Measurements from ENCODE around the gene SCNN1B.

The SCNN1B gene

DNA sequence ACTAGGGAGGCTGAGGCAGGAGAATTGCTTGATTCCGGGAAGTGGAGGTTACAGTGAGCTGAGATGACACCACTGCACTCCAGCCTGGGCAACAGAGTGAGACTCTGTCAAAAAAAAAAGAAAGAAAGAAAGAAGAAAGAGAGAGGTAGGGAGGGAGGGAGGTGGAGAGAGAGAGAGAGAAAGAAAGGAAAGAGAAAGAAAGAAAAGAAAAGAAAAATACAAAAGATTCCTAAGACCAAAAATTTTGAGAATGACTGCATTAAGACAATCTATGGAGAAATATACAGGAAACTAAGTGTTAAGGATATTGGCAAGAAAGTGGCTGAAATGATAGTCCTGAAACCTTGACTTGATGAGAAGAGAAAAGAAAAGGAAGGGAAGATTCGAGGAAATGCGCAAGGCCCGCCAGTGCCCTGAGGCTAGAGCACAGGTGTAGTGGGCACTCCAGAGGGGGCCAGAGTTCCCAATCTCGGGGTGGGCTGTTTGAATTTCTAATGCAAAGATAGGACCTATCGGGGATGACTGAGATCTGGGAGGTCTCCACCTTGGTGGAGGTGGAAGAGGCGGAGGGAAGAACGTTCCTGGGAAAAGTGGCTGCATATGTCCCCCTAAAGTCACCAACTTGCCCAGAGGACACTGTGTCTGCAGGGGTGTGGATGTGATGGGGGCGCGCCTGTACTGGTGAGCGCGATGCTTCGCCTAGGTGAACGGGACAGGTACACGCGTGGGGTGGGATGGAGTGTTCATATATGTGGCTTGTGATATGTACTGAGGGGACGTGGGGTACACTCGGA is 654 bp upstream of the SCNN1B start:
- Mint-ChIP-seq H3K27me3 (peaks cover 39% of the 10 kb centered on the region), H3K4me3 (no peak overlapping the region), H3K27ac (no peak overlapping the region), H3K9me3 (peaks cover 6% of the 10 kb centered on the region), H3K36me3 (ENCODE audit: low read depth) (no peaks in the 10 kb centered on the region), H3K4me1 (ENCODE audit: low read depth) (no peaks in the 10 kb centered on the region)

GRCh38 chr16:23303685-23304084 is 1.6 kb downstream of the SCNN1B start:
- H3K4me3 Mint-ChIP-seq: no peak overlapping the region
- no peak overlapping the region for H3K27ac Mint-ChIP-seq
- no peaks in the 10 kb centered on the region for H3K4me1 Mint-ChIP-seq (ENCODE audit: low read depth)
- H3K9me3 Mint-ChIP-seq: no peaks in the 10 kb centered on the region
- peaks cover 35% of the 10 kb centered on the region for H3K27me3 Mint-ChIP-seq
- no peaks in the 10 kb centered on the region for H3K36me3 Mint-ChIP-seq (ENCODE audit: low read depth)

DNA sequence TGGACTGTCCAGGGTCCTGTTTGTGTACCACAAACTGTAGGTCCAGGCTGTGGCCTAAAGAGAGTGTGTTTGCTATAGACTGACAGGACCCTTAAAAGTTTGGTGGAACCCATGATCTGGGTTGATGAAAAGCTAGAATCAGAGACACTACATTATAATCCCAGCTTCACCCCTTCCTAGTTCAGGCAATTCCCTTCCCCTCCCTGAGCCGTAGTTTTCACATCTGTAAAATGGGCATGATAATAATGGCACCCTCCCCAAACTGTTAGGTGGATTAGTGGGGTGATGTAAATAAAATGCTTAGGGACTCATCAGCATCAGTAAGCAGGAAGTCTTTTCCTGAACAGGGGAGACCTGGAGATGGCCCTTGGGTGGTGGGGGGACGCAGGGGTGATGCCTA is 2.5 kb downstream of the SCNN1B start:
- H3K9me3 Mint-ChIP-seq: no peaks in the 10 kb centered on the region
- peaks cover 32% of the 10 kb centered on the region for H3K27me3 Mint-ChIP-seq
- H3K36me3 Mint-ChIP-seq (ENCODE audit: low read depth): no peaks in the 10 kb centered on the region
- no peak overlapping the region for H3K4me3 Mint-ChIP-seq
- H3K4me1 Mint-ChIP-seq (ENCODE audit: low read depth): no peaks in the 10 kb centered on the region
- H3K27ac Mint-ChIP-seq: no peak overlapping the region

- H3K4me1 Mint-ChIP-seq (ENCODE audit: low read depth): no peaks in the 10 kb centered on the region
- H3K4me3 Mint-ChIP-seq: no peak overlapping the region
- peaks cover 4% of the 10 kb centered on the region for H3K9me3 Mint-ChIP-seq
- no peaks in the 10 kb centered on the region for H3K36me3 Mint-ChIP-seq (ENCODE audit: low read depth)
- no peak overlapping the region for H3K27ac Mint-ChIP-seq
- peaks cover 24% of the 10 kb centered on the region for H3K27me3 Mint-ChIP-seq
Observed at GRCh38 chr16:23306199-23307100, 4.3 kb downstream of the SCNN1B start.

- Mint-ChIP-seq H3K9me3 (peaks cover 4% of the 10 kb centered on the region), H3K27me3 (peaks cover 6% of the 10 kb centered on the region), H3K27ac (no peak overlapping the region), H3K4me1 (ENCODE audit: low read depth) (no peaks in the 10 kb centered on the region), H3K36me3 (ENCODE audit: low read depth) (no peaks in the 10 kb centered on the region), H3K4me3 (no peak overlapping the region)
Observed at GRCh38 chr16:23310217-23310616, 8.1 kb downstream of the SCNN1B start.

- Mint-ChIP-seq H3K27ac (no peak overlapping the region), H3K27me3 (peaks cover 6% of the 10 kb centered on the region), H3K4me3 (no peak overlapping the region), H3K36me3 (ENCODE audit: low read depth) (no peaks in the 10 kb centered on the region), H3K4me1 (ENCODE audit: low read depth) (no peaks in the 10 kb centered on the region), H3K9me3 (peaks cover 4% of the 10 kb centered on the region)
Observed at GRCh38 chr16:23310744-23311143, 8.6 kb downstream of the SCNN1B start.

DNA sequence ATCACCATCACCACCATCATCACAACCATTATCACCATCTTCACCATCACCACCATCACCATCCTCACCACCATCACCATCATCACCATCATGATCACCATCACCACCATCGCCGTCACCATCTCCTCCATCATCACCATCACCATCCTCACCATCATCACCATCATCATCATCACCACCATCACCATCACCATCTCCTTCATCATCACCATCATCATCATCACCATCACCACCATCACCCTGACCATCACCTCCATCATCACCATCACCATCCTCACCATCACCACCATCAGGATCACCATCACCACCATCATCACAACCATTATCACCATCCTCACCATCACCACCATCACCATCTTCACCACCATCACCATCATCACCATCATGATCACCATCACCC is 14.1 kb downstream of the SCNN1B start:
- Mint-ChIP-seq H3K9me3 (no peaks in the 10 kb centered on the region), H3K36me3 (ENCODE audit: low read depth) (no peaks in the 10 kb centered on the region), H3K27ac (no peak overlapping the region), H3K4me1 (ENCODE audit: low read depth) (no peaks in the 10 kb centered on the region), H3K27me3 (no peaks in the 10 kb centered on the region), H3K4me3 (no peak overlapping the region)

GRCh38 chr16:23316634-23317265 is 14.6 kb downstream of the SCNN1B start:
- Mint-ChIP-seq H3K4me3 (no peak overlapping the region), H3K27me3 (no peaks in the 10 kb centered on the region), H3K36me3 (ENCODE audit: low read depth) (no peaks in the 10 kb centered on the region), H3K9me3 (no peaks in the 10 kb centered on the region), H3K27ac (no peak overlapping the region), H3K4me1 (ENCODE audit: low read depth) (no peaks in the 10 kb centered on the region)

- no peak overlapping the region for H3K27ac Mint-ChIP-seq
- no peak overlapping the region for H3K4me3 Mint-ChIP-seq
- no peaks in the 10 kb centered on the region for H3K36me3 Mint-ChIP-seq (ENCODE audit: low read depth)
- no peaks in the 10 kb centered on the region for H3K4me1 Mint-ChIP-seq (ENCODE audit: low read depth)
- no peaks in the 10 kb centered on the region for H3K9me3 Mint-ChIP-seq
- H3K27me3 Mint-ChIP-seq: no peaks in the 10 kb centered on the region
Observed at GRCh38 chr16:23317266-23317661, 15.2 kb downstream of the SCNN1B start.

DNA sequence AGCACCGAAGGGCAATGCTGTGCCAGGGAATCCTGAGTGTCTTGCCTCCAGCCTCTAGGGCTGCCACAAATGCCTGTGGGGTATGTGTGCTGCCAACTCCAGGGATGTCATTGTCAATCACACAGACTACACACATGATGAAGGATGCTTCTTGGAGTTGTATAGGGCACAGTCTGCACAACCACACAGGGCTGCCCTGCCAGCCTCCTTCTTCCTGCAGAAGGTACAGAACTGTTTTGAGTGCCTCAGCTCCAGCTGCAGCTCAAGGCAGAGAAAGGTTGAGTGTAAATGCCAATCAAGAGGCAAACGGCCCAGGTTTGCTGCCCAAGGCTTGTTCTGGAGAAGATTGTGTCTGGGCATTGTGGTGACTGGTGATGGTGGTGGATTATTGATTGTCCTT is 15.6 kb downstream of the SCNN1B start:
- H3K27me3 Mint-ChIP-seq: no peaks in the 10 kb centered on the region
- no peaks in the 10 kb centered on the region for H3K4me1 Mint-ChIP-seq (ENCODE audit: low read depth)
- no peak overlapping the region for H3K4me3 Mint-ChIP-seq
- H3K9me3 Mint-ChIP-seq: no peaks in the 10 kb centered on the region
- no peak overlapping the region for H3K27ac Mint-ChIP-seq
- no peaks in the 10 kb centered on the region for H3K36me3 Mint-ChIP-seq (ENCODE audit: low read depth)

GRCh38 chr16:23318639-23319038 is 16.5 kb downstream of the SCNN1B start:
- no peaks in the 10 kb centered on the region for H3K36me3 Mint-ChIP-seq (ENCODE audit: low read depth)
- H3K4me3 Mint-ChIP-seq: no peak overlapping the region
- H3K27ac Mint-ChIP-seq: no peak overlapping the region
- peaks cover 8% of the 10 kb centered on the region for H3K4me1 Mint-ChIP-seq (ENCODE audit: low read depth)
- no peaks in the 10 kb centered on the region for H3K9me3 Mint-ChIP-seq
- no peaks in the 10 kb centered on the region for H3K27me3 Mint-ChIP-seq

DNA sequence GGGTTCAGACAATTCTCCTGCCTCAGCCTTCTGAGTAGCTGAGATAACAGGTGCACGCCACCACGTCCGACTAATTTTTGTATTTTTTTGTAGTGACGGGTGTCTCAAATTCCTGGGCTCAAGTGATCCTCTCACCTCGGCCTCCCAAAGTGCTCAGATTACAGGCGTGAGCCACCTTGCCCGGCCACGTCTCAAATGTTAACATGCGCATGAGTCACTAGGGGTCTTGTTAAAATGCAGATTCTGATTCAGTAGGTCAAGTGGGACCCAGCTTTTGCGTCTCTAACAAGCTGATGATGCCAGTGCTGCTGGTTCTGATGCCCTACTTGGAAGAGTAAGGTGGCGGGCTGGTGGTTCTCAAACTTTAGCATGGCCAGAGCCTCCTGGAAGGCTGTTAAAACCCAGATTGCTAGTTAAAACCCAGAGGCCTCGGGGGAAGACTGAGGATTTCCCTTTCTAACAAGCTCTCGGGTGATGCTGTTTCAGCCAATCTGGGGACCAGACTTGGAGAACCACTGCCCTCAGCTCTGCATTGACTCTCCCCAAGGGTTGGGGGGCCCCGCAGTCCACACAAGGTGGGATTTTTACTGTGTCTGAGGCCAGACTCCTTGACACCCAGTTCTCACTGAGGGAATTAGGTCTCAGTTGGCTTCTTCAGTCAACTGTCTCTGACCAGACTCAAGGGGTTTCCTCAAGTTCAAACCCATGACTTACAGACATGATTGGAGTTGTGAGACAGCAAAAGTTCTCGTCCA is 17.9 kb downstream of the SCNN1B start:
- Mint-ChIP-seq H3K4me3 (no peak overlapping the region), H3K27me3 (peaks cover 3% of the 10 kb centered on the region), H3K27ac (no peak overlapping the region), H3K9me3 (no peaks in the 10 kb centered on the region), H3K4me1 (ENCODE audit: low read depth) (peaks cover 11% of the 10 kb centered on the region), H3K36me3 (ENCODE audit: low read depth) (no peaks in the 10 kb centered on the region)

GRCh38 chr16:23320693-23321092 is 18.6 kb downstream of the SCNN1B start:
- no peak overlapping the region for H3K4me3 Mint-ChIP-seq

GRCh38 chr16:23321206-23321875 is 19.2 kb downstream of the SCNN1B start:
- H3K4me1 Mint-ChIP-seq (ENCODE audit: low read depth): peaks cover 11% of the 10 kb centered on the region
- H3K4me3 Mint-ChIP-seq: no peak overlapping the region
- H3K36me3 Mint-ChIP-seq (ENCODE audit: low read depth): no peaks in the 10 kb centered on the region
- H3K27ac Mint-ChIP-seq: no peak overlapping the region
- no peaks in the 10 kb centered on the region for H3K9me3 Mint-ChIP-seq
- H3K27me3 Mint-ChIP-seq: peaks cover 8% of the 10 kb centered on the region

More at GRCh38 chr16:23320693-23321092, 18.6 kb downstream of the SCNN1B start:
- peaks cover 11% of the 10 kb centered on the region for H3K4me1 Mint-ChIP-seq (ENCODE audit: low read depth)
- no peak overlapping the region for H3K27ac Mint-ChIP-seq
- H3K36me3 Mint-ChIP-seq (ENCODE audit: low read depth): no peaks in the 10 kb centered on the region
- peaks cover 8% of the 10 kb centered on the region for H3K27me3 Mint-ChIP-seq
- H3K9me3 Mint-ChIP-seq: no peaks in the 10 kb centered on the region
